GM19467 (cell line): Measurements from ENCODE around the gene PTPRN2.
"Not testable (repeated sequence)": the region's sequence is repeated elsewhere in the genome, so short reads cannot be mapped to it uniquely, and the experiment has no call there.

Experiments
- ATAC-seq: cut with Tn5 transposase; IDR thresholded peaks from one replicate; pipeline ENCODE4 v1.9.1; 2021; ENCODE audit warnings: mild to moderate bottlenecking, moderate library complexity; ENCODE audit not compliant: unreplicated experiment

Gene PTPRN2

DNA sequence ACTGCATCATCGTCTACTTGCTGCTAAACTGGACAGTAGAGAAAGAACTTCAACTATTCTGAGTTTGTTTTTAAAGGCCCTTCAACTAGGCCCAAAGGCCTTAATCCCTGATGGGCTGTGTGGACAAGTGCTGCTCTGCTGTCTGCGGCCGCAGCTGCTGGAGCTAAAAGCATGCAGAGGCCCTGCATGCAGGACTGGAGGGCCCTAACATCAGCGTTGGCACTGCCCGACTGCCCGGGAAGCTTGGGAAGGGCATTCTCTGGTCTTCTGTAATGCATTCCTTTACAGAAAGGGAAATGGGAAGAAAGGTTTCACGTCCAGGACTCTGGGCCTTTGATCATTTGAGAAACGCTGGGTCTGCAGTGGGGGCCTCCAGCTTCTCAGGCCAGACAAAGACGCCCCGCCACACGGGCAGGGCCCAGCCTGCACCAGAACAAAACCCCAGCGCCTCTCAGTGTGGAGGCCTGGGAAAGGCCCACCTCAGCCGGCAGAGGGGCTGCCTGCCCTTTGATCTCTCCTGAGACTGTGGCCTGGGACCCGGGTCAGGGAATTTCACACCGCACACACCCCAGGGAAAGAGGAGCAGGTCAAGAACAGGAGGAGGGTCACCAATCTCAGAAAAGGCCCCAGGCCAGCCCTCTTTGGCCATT is 1021.5 kb downstream of the PTPRN2 start:
- no peak for ATAC-seq

DNA sequence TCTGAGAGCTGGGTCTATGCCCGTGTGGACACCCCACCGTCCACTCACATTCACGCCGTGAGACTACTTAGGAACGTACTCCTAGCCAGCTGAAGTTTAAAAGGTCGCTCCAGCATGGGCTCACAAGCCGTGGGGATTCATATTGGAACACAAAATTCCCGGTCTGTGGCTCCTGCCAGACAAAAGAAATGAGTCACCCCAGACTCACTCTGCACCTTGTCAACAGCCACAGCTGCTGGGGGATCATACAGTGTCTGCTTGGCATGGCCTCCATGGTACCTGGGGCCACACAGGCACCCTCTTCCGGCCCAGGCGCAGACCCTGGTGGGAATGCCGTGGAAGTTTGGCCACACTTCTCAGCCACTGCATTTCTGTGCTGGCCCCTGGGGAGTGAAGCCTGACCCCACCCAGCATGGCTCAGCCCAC is 1022.4 kb downstream of the PTPRN2 start:
- ATAC-seq, result no peak

GRCh38 chr7:157564517-157565177 is 1023.0 kb downstream of the PTPRN2 start:
- no peak for ATAC-seq

- ATAC-seq, result not testable (repeated sequence)
Observed at GRCh38 chr7:157563467-157564135, 1024.0 kb downstream of the PTPRN2 start.

- ATAC-seq, result not testable (repeated sequence)
Observed at GRCh38 chr7:157562522-157563398, 1024.9 kb downstream of the PTPRN2 start.

DNA sequence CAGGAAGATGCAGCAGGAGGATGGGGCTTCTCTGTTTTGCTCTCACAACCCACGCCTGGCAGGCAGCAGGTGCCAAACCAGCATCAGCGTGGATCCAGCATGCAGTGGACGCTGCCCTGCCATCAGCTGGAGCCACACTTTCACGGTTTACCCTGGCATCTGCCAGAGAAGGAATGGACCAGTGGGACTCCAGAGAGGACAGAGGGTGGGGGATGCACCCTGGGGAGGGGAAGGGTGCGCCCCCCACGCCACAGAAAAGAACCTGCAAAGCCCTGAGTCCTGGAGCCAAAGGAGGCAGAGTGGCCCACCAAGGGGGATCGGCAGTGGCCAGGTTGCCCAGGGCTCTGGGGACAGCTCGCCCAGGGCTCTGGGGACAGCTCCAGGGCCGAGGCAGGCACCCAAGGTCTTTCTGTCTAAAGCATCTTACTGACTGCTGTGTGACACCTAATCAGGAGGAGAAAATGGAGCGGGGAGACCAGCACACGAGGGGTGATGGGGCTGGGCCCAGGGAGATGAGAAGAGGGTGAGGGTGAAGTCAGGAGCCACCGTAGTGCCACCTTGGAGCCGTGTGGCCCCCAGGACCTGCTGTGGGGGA is 1025.7 kb downstream of the PTPRN2 start:
- no peak for ATAC-seq

GRCh38 chr7:157561523-157561785 is 1026.2 kb downstream of the PTPRN2 start:
- ATAC-seq, result no peak

GRCh38 chr7:157560710-157561522 is 1026.7 kb downstream of the PTPRN2 start:
- no peak for ATAC-seq

- no peak for ATAC-seq
Observed at GRCh38 chr7:157560258-157560654, 1027.4 kb downstream of the PTPRN2 start.

GRCh38 chr7:157559596-157560257 is 1027.9 kb downstream of the PTPRN2 start:
- no peak for ATAC-seq

DNA sequence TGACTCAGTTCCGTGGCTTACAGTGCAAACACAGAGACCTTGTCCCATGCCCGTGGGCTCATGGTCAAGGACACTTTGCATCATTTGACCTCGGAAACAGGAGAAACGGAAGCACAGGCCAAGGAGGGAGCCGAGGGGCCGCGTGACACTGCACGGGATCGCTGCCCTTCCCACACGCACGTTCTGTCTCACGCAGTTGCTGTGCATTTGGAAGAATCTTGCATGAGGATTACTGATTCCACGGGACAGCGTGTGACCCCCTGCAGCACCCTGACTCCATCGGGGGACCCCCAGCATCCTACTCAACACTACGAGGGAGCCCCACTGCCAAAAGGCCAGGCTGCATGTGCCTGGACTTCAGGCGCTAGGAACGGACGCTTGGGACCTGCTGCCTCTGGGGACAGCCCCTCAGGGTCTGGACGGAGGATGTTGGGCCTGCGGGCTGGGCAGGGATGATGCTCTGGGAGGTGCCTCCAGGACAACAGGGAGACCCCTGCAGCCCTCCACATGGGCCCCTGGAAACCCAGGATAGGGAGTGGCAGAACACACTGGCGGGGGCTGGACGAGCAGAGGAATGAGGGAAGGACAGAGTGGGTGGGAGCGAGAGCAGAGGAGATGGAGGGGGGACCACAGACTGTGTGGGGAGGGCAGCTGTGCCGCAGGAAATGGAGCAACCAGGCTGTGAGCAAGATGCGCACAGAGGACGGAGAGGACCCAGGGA is 1028.6 kb downstream of the PTPRN2 start:
- ATAC-seq, result no peak

DNA sequence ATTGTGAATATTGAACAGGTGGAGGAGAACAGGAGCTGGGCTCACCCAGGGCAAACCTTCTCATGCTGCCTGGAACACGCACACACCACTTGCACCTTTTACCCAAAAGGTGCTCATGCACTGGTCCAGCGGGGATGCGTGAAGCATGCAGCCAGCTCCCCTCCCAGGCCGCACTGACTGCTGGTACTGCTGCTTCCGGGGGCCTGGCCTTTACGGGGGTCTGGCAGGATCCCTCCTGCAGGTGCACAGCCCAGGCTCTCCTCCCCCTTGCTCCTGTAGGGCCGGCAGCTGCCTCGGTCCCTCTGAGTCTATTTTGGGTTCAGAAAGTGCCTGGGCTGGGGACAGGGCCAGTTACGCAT is 1029.1 kb downstream of the PTPRN2 start:
- ATAC-seq, result no peak

GRCh38 chr7:157558061-157558460 is 1029.6 kb downstream of the PTPRN2 start:
- no peak for ATAC-seq

- ATAC-seq, result no peak
Observed at GRCh38 chr7:157557263-157557662, 1030.4 kb downstream of the PTPRN2 start.

- ATAC-seq, result no peak
Observed at GRCh38 chr7:157556642-157556944, 1031.0 kb downstream of the PTPRN2 start.

GRCh38 chr7:157555944-157556641 is 1031.5 kb downstream of the PTPRN2 start:
- ATAC-seq, result no peak

DNA sequence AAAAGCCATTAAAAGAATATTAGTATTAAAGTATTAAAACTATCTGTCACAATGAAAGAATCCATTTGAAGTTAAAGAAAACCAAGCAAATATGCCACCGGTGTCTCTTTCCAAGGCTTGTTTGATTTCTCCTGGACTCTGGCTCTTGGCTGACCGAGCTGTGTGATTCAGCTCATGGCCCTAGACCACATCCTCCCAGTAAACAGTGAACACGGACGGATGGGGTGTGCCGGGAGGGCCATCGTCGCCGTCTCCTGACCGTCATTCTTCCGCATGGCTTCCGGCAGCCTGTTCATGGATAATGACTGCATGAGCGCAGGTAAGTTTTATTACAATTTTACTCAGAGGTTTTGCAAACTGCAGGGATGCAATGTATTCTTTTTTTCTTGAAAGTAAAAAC is 1032.3 kb downstream of the PTPRN2 start:
- ATAC-seq, result no peak

GRCh38 chr7:157554393-157555238 is 1033.0 kb downstream of the PTPRN2 start:
- ATAC-seq, result no peak
